ENCODE measurements around the gene MFGE8. TPM values are rescaled to one million over a fixed set of nuclear protein-coding genes. Genes with fewer than 3 reads are reported as not detected.

Gene MFGE8
- total and polyA plus RNA-seq, 2 experiments from 2014 or later: 334 to 411 TPM

- no peaks in the 10 kb centered on the region for H3K79me2 ChIP-seq (ENCODE audit: insufficient read depth)
- no peaks in the 10 kb centered on the region for H3K9me2 ChIP-seq (ENCODE audit: insufficient read depth)
- peaks cover 5% of the 10 kb centered on the region; the same call in 1 of the 2 replicates for H3F3A ChIP-seq (ENCODE audit: insufficient read depth)
- H3K4me2 ChIP-seq (ENCODE audit: unreplicated experiment): no peak overlapping the region
- no peak overlapping the region for H3K4me3 ChIP-seq
- DNase-seq: no peak
- H3K9ac ChIP-seq: no peak overlapping the region
- no peak overlapping the region for H2AFZ ChIP-seq
- 82 to 84% methylated on average over 7 of the region's 7 CpGs for WGBS, 2 experiments (ENCODE audit: low coverage in 1 of 2, low lambda C conversion rate in 2 of 2, missing lambda C conversion rate in 2 of 2)
- H3K9me3 ChIP-seq (ENCODE audit: low read depth): no peaks in the 10 kb centered on the region
- H4K20me1 ChIP-seq (ENCODE audit: insufficient read depth): no peaks in the 10 kb centered on the region
- no peak overlapping the region for H3K27ac ChIP-seq
- in situ Hi-C loops (cut with MboI): no loop called here
- H3K27me3 ChIP-seq (replicated peaks; ENCODE audit: insufficient read depth): no peaks in the 10 kb centered on the region
- no peaks in the 10 kb centered on the region for H3K4me1 ChIP-seq (ENCODE audit: insufficient read depth)
- no peaks in the 10 kb centered on the region for H3K36me3 ChIP-seq (ENCODE audit: low read depth)
- TF ChIP-seq EZH2phosphoT487 (IDR thresholded peaks at IDR 0.05; ENCODE audit: insufficient read depth, low read depth): no peak
- TF ChIP-seq EZH2 (IDR thresholded peaks at IDR 0.05; ENCODE audit: insufficient read depth, poor library complexity, severe bottlenecking): no peak
These were observed 21.5 kb downstream of the MFGE8 start for GRCh38 chr15:88891540-88892254.

DNA sequence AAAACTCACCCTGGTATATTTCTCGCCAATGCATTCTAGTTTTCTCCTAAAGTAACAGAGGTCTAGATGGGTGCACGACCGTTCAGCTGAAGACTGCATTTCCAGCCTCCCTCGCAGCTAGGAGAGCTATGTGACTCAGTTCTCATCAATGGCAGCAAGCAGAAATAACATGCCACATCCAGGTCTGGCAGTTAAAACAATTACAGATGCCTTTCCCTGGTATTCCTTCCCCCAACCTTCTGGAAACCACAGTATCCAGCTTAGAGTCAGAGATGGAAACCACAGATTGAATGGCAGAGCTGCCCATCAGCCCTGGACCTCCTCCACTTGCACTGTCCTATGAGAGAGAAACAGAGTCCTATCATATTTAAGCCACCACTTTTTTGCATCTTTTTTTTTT is 22.7 kb downstream of the MFGE8 start:
- H3K9ac ChIP-seq: no peak overlapping the region
- H2AFZ ChIP-seq: no peak overlapping the region
- H3K4me2 ChIP-seq (ENCODE audit: unreplicated experiment): no peak overlapping the region
- H3K79me2 ChIP-seq (ENCODE audit: insufficient read depth): no peaks in the 10 kb centered on the region
- TF ChIP-seq EZH2phosphoT487 (IDR thresholded peaks at IDR 0.05; ENCODE audit: insufficient read depth, low read depth) (no peak), EZH2 (IDR thresholded peaks at IDR 0.05; ENCODE audit: insufficient read depth, poor library complexity, severe bottlenecking) (no peak)
- H3K9me2 ChIP-seq (ENCODE audit: insufficient read depth): no peaks in the 10 kb centered on the region
- H3K36me3 ChIP-seq (ENCODE audit: low read depth): no peaks in the 10 kb centered on the region
- H4K20me1 ChIP-seq (ENCODE audit: insufficient read depth): no peaks in the 10 kb centered on the region
- WGBS, 2 experiments (ENCODE audit: low coverage in 1 of 2, low lambda C conversion rate in 2 of 2, missing lambda C conversion rate in 2 of 2): 63 to 72% methylated on average over 4 of the region's 4 CpGs
- H3K9me3 ChIP-seq (ENCODE audit: low read depth): no peaks in the 10 kb centered on the region
- in situ Hi-C loops (cut with MboI): no loop called here
- H3K27me3 ChIP-seq (replicated peaks; ENCODE audit: insufficient read depth): no peaks in the 10 kb centered on the region
- no peaks in the 10 kb centered on the region for H3K4me1 ChIP-seq (ENCODE audit: insufficient read depth)
- peaks cover 5% of the 10 kb centered on the region; the same call in 1 of the 2 replicates for H3F3A ChIP-seq (ENCODE audit: insufficient read depth)
- H3K4me3 ChIP-seq: no peak overlapping the region
- H3K27ac ChIP-seq: no peak overlapping the region
- DNase-seq: peak; percentile 40

GRCh38 chr15:88888719-88889118 is 24.5 kb downstream of the MFGE8 start:
- no peak overlapping the region for H3K4me3 ChIP-seq
- no peak for DNase-seq
- H3K79me2 ChIP-seq (ENCODE audit: insufficient read depth): no peaks in the 10 kb centered on the region
- H3K27ac ChIP-seq: no peak overlapping the region
- H2AFZ ChIP-seq: no peak overlapping the region
- TF ChIP-seq EZH2 (IDR thresholded peaks at IDR 0.05; ENCODE audit: insufficient read depth, poor library complexity, severe bottlenecking) (no peak), EZH2phosphoT487 (IDR thresholded peaks at IDR 0.05; ENCODE audit: insufficient read depth, low read depth) (no peak)
- H3K27me3 ChIP-seq (replicated peaks; ENCODE audit: insufficient read depth): no peaks in the 10 kb centered on the region
- H3K9me2 ChIP-seq (ENCODE audit: insufficient read depth): no peaks in the 10 kb centered on the region
- no peak overlapping the region for H3K9ac ChIP-seq
- peaks cover 5% of the 10 kb centered on the region; the same call in 1 of the 2 replicates for H3F3A ChIP-seq (ENCODE audit: insufficient read depth)
- in situ Hi-C loops (cut with MboI): no loop called here
- H3K9me3 ChIP-seq (ENCODE audit: low read depth): no peaks in the 10 kb centered on the region
- WGBS, 2 experiments (ENCODE audit: low coverage in 1 of 2, low lambda C conversion rate in 2 of 2, missing lambda C conversion rate in 2 of 2): 82% methylated on average over 5 of the region's 5 CpGs
- no peaks in the 10 kb centered on the region for H3K36me3 ChIP-seq (ENCODE audit: low read depth)
- no peaks in the 10 kb centered on the region for H4K20me1 ChIP-seq (ENCODE audit: insufficient read depth)
- no peak overlapping the region for H3K4me2 ChIP-seq (ENCODE audit: unreplicated experiment)
- H3K4me1 ChIP-seq (ENCODE audit: insufficient read depth): no peaks in the 10 kb centered on the region

DNA sequence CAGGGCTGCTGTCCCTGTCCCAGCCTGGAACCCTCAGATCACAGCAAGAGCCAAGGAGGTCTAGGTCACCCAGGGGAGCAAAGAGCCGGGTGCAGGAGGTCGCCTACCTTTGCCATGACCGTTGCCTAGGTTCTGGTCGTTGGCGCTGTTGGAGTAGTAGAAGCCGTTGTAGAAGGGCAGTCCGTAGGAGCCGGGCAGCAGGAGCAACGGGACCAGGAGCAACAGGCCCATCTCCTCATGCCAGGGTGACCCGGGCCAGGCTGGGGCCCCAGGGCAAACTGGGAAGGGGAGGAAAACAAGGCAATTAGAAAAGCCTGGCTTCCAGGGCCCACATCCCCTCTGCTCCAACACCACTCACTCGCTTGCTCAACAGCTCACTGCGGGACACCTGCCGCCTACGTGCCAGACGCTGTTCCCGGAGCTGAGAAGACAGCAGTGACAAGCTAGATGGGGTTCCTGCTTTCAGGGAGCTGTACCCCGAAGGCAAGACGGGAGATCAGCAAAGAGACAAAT is 26.1 kb downstream of the MFGE8 start:
- Histone ChIP-seq H2AFZ (no peak overlapping the region), H3K9me3 (ENCODE audit: low read depth) (no peaks in the 10 kb centered on the region), H3K4me3 (no peak overlapping the region), H3K27ac (no peak overlapping the region), H3K4me2 (ENCODE audit: unreplicated experiment) (no peak overlapping the region), H3K79me2 (ENCODE audit: insufficient read depth) (no peaks in the 10 kb centered on the region), H3K27me3 (replicated peaks; ENCODE audit: insufficient read depth) (no peaks in the 10 kb centered on the region), H3K36me3 (ENCODE audit: low read depth) (no peaks in the 10 kb centered on the region), H3K9ac (no peak overlapping the region), H3F3A (ENCODE audit: insufficient read depth) (peaks cover 5% of the 10 kb centered on the region; the same call in 1 of the 2 replicates), H3K9me2 (ENCODE audit: insufficient read depth) (no peaks in the 10 kb centered on the region), H3K4me1 (ENCODE audit: insufficient read depth) (peaks cover 9% of the 10 kb centered on the region; the same call in 1 of the 2 replicates), H4K20me1 (ENCODE audit: insufficient read depth) (no peaks in the 10 kb centered on the region)
- TF ChIP-seq EZH2phosphoT487 (IDR thresholded peaks at IDR 0.05; ENCODE audit: insufficient read depth, low read depth): no peak
- TF ChIP-seq EZH2 (IDR thresholded peaks at IDR 0.05; ENCODE audit: insufficient read depth, poor library complexity, severe bottlenecking): no peak
- DNase-seq: no peak
- 82 to 85% methylated on average over 18 of the region's 18 CpGs for WGBS, 2 experiments (ENCODE audit: low coverage in 1 of 2, low lambda C conversion rate in 2 of 2, missing lambda C conversion rate in 2 of 2)
- in situ Hi-C loops (cut with MboI): no loop called here

Measured in GM23248 (cell line).